Measurements from ENCODE around the gene PAWR. TPM values are rescaled to one million over a fixed set of nuclear protein-coding genes. Genes with fewer than 3 reads are reported as not detected.

PAWR gene
- total RNA-seq, 4 donors from 2014 or later = 86.7 to 174 (median 95.8) TPM

DNA sequence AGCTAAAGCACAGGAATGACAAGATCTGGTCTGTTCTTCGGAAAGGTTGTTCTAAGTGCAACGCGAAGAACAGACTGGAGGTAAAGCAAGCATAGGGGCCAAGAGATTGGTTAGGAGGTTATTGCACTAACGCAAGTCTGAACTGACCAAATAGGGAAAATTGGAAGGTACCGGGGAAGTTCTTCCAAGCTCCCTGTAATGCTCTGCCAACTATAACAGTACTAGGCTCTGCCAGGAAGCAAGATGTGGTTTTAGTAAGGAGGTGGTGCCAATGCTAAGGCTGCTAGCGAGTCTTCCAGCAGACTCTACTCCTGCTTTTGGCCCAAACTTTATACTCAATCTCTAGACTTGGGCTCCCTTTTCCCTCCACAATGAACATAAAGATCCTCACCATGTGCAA lies 138.6 kb downstream of the PAWR start:
- DNase-seq = no peak
- Histone ChIP-seq H3K4me3 (no peak overlapping the region), H3K4me1 (peaks cover 0 to 6% (median 0%) of the 10 kb centered on the region in 4 donors), H3K27ac (no peak overlapping the region), H3K9me3 (no peaks in the 10 kb centered on the region), H3K27me3 (no peaks in the 10 kb centered on the region), H3K36me3 (peaks cover 0 to 6% (median 0%) of the 10 kb centered on the region in 3 donors)
- no peak for TF ChIP-seq POLR2A (IDR thresholded peaks at IDR 0.05)
- TF ChIP-seq, protein P1, sequence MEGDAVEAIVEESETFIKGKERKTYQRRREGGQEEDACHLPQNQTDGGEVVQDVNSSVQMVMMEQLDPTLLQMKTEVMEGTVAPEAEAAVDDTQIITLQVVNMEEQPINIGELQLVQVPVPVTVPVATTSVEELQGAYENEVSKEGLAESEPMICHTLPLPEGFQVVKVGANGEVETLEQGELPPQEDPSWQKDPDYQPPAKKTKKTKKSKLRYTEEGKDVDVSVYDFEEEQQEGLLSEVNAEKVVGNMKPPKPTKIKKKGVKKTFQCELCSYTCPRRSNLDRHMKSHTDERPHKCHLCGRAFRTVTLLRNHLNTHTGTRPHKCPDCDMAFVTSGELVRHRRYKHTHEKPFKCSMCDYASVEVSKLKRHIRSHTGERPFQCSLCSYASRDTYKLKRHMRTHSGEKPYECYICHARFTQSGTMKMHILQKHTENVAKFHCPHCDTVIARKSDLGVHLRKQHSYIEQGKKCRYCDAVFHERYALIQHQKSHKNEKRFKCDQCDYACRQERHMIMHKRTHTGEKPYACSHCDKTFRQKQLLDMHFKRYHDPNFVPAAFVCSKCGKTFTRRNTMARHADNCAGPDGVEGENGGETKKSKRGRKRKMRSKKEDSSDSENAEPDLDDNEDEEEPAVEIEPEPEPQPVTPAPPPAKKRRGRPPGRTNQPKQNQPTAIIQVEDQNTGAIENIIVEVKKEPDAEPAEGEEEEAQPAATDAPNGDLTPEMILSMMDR (IDR thresholded peaks at IDR 0.05) = no peak

DNA sequence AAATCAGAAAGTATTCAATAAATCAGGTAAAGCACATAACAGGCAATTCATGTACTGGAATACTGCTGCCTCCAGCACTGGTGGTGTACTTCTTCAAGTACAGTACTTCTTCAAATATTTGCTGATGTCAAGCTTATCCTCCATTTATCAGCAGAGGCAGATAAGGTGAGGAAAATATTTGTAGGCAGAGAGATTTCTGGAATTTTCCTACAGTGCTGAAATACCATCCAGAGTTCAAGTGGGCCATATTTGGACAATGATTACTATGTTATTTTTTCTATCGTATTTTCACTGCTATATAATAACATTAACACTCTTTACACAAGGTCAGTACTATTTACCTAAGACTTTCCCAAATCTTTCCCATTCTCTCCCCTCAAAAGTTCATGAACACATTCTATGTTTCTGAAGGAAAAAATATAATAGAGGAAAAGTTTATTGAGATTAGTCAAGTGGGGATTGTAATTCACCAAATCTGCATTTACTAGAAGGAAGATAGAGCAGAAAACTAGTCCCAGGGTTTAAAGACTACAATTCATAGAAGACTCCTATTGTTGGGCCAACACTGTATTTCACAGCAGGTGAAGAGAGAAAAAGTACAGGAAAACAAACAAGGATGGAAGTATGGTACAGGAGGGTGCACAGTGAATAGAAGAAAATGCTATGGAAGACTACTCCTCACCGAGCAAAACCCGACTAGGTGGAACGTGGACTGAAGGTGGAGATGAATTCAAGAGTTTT lies 141.1 kb downstream of the PAWR start:
- H3K27me3 ChIP-seq = no peaks in the 10 kb centered on the region
- H3K4me3 ChIP-seq = no peak overlapping the region
- no peak for TF ChIP-seq POLR2A (IDR thresholded peaks at IDR 0.05)
- TF ChIP-seq, protein P1 (IDR thresholded peaks at IDR 0.05) = no peak
- H3K36me3 ChIP-seq = peaks cover 0 to 6% (median 0%) of the 10 kb centered on the region in 3 donors
- H3K9me3 ChIP-seq = no peaks in the 10 kb centered on the region
- H3K4me1 ChIP-seq = peaks cover 0 to 9% (median 0%) of the 10 kb centered on the region in 4 donors
- no peak overlapping the region for H3K27ac ChIP-seq
- no peak for DNase-seq

DNA sequence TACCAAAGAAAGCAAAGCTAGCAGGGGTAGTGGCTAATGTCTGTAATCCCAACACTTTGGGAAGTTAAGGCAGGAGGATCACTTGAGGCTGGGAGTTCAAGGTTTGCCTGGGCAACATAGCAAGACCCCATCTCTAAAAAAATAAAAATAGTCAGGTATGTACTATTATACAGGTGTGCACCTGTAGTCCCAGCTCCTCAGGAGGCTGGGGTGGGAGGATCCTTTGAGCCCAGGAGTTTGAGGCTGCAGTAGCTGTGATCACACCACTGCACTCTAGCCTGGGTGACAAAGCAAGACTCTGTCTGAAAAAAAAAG lies 142.2 kb downstream of the PAWR start:
- Histone ChIP-seq H3K4me3 (no peak overlapping the region), H3K27me3 (no peaks in the 10 kb centered on the region)
- no peak for DNase-seq

DNA sequence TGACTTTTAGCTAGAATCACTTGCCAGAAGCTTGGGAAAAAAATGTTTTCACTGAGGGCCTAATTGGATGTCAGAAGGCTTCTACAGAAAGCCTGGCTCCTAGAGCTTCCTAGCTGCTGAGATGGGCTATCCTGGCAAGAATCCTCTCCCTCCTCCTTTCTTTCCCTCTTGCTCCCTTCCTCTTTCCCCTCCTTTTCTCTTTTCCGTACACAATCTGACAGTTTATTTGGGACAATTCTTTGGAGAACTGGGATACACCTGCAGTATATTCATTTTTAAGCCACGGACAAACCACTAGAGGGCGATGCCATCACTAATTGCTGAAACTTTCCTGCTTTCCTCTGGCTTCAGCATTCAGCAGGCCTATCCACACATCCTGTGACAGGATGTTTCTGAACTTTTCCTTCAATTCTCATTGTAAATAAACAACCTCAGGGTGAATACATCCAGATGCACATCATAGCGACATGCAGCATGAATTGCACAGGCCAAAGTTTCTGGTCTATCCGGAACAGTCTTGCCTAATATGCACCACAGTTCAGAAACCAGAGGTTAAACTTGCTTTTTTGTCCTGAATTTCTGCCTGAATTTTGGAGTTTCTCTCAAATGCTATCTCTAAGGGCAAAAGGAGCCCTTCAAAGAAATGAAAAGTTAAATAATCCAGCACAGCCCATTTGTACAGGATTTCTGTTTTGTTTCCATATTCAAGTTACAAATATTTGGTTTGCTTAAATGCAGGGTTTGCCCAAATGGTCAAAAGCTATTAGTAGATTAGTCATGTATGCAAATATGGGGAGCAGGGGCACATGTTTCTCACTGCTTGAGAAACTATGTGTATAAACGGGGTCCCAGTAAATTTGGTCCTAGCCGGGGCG lies 142.8 kb downstream of the PAWR start:
- H3K27ac ChIP-seq = peak overlapping the region in 3 of 4 donors; percentile 44 to 56 (median 44)
- DNase-seq = peak in 1 of 3 donors; percentile 58
- no peaks in the 10 kb centered on the region for H3K27me3 ChIP-seq
- no peak for TF ChIP-seq POLR2A (IDR thresholded peaks at IDR 0.05)
- TF ChIP-seq, protein P1 (IDR thresholded peaks at IDR 0.05) = peak; percentile 30 to 80 (median 70)
- no peak overlapping the region for H3K4me3 ChIP-seq
- H3K4me1 ChIP-seq = peaks cover 0 to 9% (median 0%) of the 10 kb centered on the region in 4 donors
- no peaks in the 10 kb centered on the region for H3K9me3 ChIP-seq
- peaks cover 0 to 4% (median 0%) of the 10 kb centered on the region in 3 donors for H3K36me3 ChIP-seq

More for the DNA sequence above, 142.2 kb downstream of the PAWR start:
- Histone ChIP-seq H3K36me3 (peaks cover 0 to 6% (median 0%) of the 10 kb centered on the region in 3 donors), H3K27ac (no peak overlapping the region), H3K4me1 (peaks cover 0 to 9% (median 0%) of the 10 kb centered on the region in 4 donors), H3K9me3 (no peaks in the 10 kb centered on the region)
- TF ChIP-seq, protein P1 (IDR thresholded peaks at IDR 0.05) = no peak
- TF ChIP-seq POLR2A (IDR thresholded peaks at IDR 0.05) = no peak

DNA sequence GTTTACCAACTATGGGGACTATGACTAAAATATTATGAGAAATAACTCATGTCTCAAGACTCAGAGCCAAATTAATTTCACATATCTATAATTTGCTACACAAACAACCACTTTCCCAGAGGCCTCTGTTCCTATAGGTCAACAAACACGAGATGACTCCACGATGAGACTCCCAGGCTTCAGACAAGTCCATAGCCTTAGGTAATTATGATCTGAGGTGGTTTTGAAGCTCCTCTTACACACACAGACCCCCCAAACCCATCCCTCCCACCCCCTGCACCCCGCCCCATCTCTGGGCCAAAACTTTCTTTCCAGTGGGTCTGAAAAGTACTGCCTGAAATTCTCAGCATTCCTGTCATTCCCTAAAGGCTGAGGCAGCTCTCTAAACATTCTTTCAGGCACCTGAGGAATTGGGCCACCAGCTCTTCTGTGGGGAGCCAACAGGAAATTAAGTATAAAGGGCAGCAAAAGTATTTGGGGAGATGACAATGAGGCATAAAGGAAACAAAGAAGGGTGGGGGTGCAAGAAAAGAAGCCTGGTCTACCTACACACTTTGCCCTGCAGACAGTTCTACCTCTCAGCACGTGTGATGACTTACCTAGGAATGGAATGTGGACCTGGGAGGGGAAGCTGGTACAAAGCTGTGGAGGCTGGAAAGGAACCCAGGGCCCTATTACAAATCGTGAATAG lies 143.6 kb downstream of the PAWR start:
- Histone ChIP-seq H3K4me1 (peaks cover 0 to 9% (median 0%) of the 10 kb centered on the region in 4 donors), H3K36me3 (no peaks in the 10 kb centered on the region), H3K4me3 (no peak overlapping the region), H3K27ac (peak overlapping the region in 3 of 4 donors; percentile 44 to 56 (median 44)), H3K9me3 (no peaks in the 10 kb centered on the region), H3K27me3 (no peaks in the 10 kb centered on the region)
- TF ChIP-seq, protein P1 (IDR thresholded peaks at IDR 0.05) = no peak
- no peak for TF ChIP-seq POLR2A (IDR thresholded peaks at IDR 0.05)
- DNase-seq = peak in 1 of 3 donors; percentile 69

Measured in Peyer's patch (tissue), 4 donors.